Breast epithelium (tissue), 3 donors: ENCODE measurements around the gene PTCHD1.

Experiments used
- CTCF ChIP-seq, 3 donors: fragments of 450-650 bp; IDR thresholded peaks; one replicate each; pipeline ENCODE4 v1.5.1; 2016 to 2017; ENCODE audit warnings: antibody characterized with exemption in 3 of 3, mild to moderate bottlenecking in 3 of 3, moderate library complexity in 3 of 3
- POLR2A ChIP-seq: fragments of 450-650 bp; IDR thresholded peaks from one replicate; pipeline ENCODE4 v1.6.1; 2016; ENCODE audit warnings: antibody characterized with exemption, mild to moderate bottlenecking, moderate library complexity

- TF ChIP-seq CTCF (IDR thresholded peaks at IDR 0.05) (no peak), POLR2A (no peak)
These were observed 37.7 kb downstream of the PTCHD1 start for GRCh38 chrX:23372220-23372902.
